SU-DHL-6 (cell line): ENCODE data around the gene USO1.

Experiments used
- EZH2phosphoT487 ChIP-seq: fragments of 200-600 bp; sonication (generic), shearing (Covaris generic); conservative IDR thresholded peaks from 2 replicates; pipeline ENCODE4 v1.6.1; 2018; ENCODE audit warnings: mild to moderate bottlenecking, antibody characterized with exemption, low read length, moderate library complexity, mixed read lengths
- TF ChIP-seq, protein P1 (sequence below): fragments of 200-600 bp; sonication (generic); IDR thresholded peaks from one replicate; pipeline ENCODE4 v1.5.1; 2017; ENCODE audit warnings: antibody characterized with exemption, mild to moderate bottlenecking, low read length, moderate library complexity; ENCODE audit not compliant: insufficient read depth, poor library complexity, severe bottlenecking

- TF ChIP-seq, protein P1, sequence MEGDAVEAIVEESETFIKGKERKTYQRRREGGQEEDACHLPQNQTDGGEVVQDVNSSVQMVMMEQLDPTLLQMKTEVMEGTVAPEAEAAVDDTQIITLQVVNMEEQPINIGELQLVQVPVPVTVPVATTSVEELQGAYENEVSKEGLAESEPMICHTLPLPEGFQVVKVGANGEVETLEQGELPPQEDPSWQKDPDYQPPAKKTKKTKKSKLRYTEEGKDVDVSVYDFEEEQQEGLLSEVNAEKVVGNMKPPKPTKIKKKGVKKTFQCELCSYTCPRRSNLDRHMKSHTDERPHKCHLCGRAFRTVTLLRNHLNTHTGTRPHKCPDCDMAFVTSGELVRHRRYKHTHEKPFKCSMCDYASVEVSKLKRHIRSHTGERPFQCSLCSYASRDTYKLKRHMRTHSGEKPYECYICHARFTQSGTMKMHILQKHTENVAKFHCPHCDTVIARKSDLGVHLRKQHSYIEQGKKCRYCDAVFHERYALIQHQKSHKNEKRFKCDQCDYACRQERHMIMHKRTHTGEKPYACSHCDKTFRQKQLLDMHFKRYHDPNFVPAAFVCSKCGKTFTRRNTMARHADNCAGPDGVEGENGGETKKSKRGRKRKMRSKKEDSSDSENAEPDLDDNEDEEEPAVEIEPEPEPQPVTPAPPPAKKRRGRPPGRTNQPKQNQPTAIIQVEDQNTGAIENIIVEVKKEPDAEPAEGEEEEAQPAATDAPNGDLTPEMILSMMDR = no peak
- no peak for TF ChIP-seq EZH2phosphoT487
Measured at GRCh38 chr4:75843596-75843995, 119.2 kb downstream of the USO1 start.
